Breast epithelium (tissue), 3 donors: ENCODE results near the gene LGR4.

Experiments used
- CTCF ChIP-seq, 3 donors: fragments of 450-650 bp; IDR thresholded peaks; one replicate each; pipeline ENCODE4 v1.5.1; 2016 to 2017; ENCODE audit warnings: antibody characterized with exemption in 3 of 3, mild to moderate bottlenecking in 3 of 3, moderate library complexity in 3 of 3
- POLR2A ChIP-seq: fragments of 450-650 bp; IDR thresholded peaks from one replicate; pipeline ENCODE4 v1.6.1; 2016; ENCODE audit warnings: antibody characterized with exemption, mild to moderate bottlenecking, moderate library complexity

DNA sequence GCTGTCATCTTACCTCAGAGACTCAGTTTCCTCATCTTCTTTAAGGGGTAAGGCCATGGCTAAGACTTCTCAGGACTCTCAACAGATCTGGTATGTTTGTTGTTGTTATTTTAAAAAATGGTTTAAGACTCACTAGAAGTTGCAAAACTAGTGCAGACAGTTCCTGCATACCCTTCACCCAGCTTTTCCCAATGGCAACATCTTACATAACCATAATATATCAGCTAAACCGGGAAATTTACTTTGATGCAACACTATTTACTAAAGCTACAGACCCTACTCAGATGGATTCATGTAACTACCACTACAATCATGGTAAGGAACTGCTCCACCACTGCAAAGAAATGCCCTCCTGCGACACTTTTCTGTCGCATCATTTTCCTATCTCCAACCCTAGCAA, 20.4 kb downstream of the LGR4 start:
- TF ChIP-seq CTCF (IDR thresholded peaks at IDR 0.05) = no peak
- no peak for TF ChIP-seq POLR2A
